ENCODE results near the gene CBLB. TPM values are rescaled to one million over a fixed set of nuclear protein-coding genes. Genes with fewer than 3 reads are reported as not detected.

Gene CBLB
- total and polyA plus RNA-seq, 2 donors (not counting 1 experiment from before 2014, with no cell fraction given) = 26.9 to 28.5 TPM

GRCh38 chr3:105885256-105885655 lies 16.4 kb upstream of the CBLB start:
- Histone ChIP-seq H3K27me3 (ENCODE audit: control insufficient read depth, insufficient read depth, low read length) (no peaks in the 10 kb centered on the region), H3K79me2 (ENCODE audit: control insufficient read depth, insufficient read depth, low read length) (no peaks in the 10 kb centered on the region), H3K36me3 (ENCODE audit: control insufficient read depth, insufficient read depth, low read length) (no peaks in the 10 kb centered on the region), H3K4me3 (replicated peaks in 1 of 4; ENCODE audit: control extremely low read depth in 1 of 4, insufficient read depth in 1 of 4, low read depth in 3 of 4, low read length in 4 of 4) (no peak overlapping the region), H4K20me1 (ENCODE audit: control insufficient read depth, extremely low read depth, insufficient read depth, low read length) (no peaks in the 10 kb centered on the region), H3K4me2 (ENCODE audit: extremely low read depth, insufficient read depth, low read length) (no peak overlapping the region), H3K27ac (ENCODE audit: insufficient read depth, low read length) (no peak overlapping the region), H3K4me1 (ENCODE audit: control insufficient read depth, extremely low read depth, insufficient read depth, low read length) (no peaks in the 10 kb centered on the region), H2AFZ (ENCODE audit: low read length) (no peak overlapping the region), H3K9ac (ENCODE audit: insufficient read depth, low read length) (no peak overlapping the region), H3K9me3 (ENCODE audit: control insufficient read depth, insufficient read depth, low read depth, low read length) (no peaks in the 10 kb centered on the region)
- DNase-seq (ENCODE audit: low read depth in 2 of 2) = no peak
- no peak for TF ChIP-seq EZH2 (IDR thresholded peaks at IDR 0.05; ENCODE audit: low read length, missing control alignments)
- TF ChIP-seq, protein P1, sequence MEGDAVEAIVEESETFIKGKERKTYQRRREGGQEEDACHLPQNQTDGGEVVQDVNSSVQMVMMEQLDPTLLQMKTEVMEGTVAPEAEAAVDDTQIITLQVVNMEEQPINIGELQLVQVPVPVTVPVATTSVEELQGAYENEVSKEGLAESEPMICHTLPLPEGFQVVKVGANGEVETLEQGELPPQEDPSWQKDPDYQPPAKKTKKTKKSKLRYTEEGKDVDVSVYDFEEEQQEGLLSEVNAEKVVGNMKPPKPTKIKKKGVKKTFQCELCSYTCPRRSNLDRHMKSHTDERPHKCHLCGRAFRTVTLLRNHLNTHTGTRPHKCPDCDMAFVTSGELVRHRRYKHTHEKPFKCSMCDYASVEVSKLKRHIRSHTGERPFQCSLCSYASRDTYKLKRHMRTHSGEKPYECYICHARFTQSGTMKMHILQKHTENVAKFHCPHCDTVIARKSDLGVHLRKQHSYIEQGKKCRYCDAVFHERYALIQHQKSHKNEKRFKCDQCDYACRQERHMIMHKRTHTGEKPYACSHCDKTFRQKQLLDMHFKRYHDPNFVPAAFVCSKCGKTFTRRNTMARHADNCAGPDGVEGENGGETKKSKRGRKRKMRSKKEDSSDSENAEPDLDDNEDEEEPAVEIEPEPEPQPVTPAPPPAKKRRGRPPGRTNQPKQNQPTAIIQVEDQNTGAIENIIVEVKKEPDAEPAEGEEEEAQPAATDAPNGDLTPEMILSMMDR (conservative IDR thresholded peaks at IDR 0.05 in 1 of 2, IDR thresholded peaks at IDR 0.05 in 1 of 2; ENCODE audit: low read depth in 1 of 2, low read length in 2 of 2) = no peak

DNA sequence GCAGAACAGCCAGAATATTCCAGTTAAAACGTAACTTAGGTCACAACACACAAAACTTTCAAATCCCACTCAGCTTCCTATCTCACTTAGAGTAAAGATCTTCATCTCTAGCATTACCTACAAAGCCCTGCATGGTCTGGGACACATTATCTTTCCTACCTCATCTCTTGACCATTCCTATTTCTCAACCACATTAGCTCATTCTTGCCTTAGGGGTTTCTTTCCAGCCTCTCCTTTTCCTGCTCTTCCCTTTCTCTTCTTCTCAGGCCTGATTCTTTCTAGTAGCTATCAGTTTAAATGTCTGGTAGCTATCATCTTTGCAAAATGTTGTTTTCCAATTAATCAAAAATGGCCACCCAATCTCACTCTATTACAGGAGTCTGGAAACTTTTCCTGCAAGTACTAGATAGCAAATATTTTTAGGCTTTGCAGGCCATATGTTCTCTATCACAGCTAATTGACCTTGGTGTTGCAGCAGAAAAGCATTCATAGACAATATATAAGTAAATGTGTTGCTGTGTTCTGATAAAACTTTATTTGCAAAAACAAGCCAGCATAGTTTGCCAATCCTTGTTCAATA lies 15.1 kb upstream of the CBLB start:
- Histone ChIP-seq H3K4me2 (ENCODE audit: extremely low read depth, insufficient read depth, low read length) (no peak overlapping the region), H3K9ac (ENCODE audit: insufficient read depth, low read length) (no peak overlapping the region), H3K27ac (ENCODE audit: insufficient read depth, low read length) (no peak overlapping the region), H3K79me2 (ENCODE audit: control insufficient read depth, insufficient read depth, low read length) (no peaks in the 10 kb centered on the region), H3K36me3 (ENCODE audit: control insufficient read depth, insufficient read depth, low read length) (no peaks in the 10 kb centered on the region), H3K4me1 (ENCODE audit: control insufficient read depth, extremely low read depth, insufficient read depth, low read length) (no peaks in the 10 kb centered on the region), H2AFZ (ENCODE audit: low read length) (no peak overlapping the region), H3K4me3 (replicated peaks in 1 of 4; ENCODE audit: control extremely low read depth in 1 of 4, insufficient read depth in 1 of 4, low read depth in 3 of 4, low read length in 4 of 4) (no peak overlapping the region), H3K9me3 (ENCODE audit: control insufficient read depth, insufficient read depth, low read depth, low read length) (no peaks in the 10 kb centered on the region), H4K20me1 (ENCODE audit: control insufficient read depth, extremely low read depth, insufficient read depth, low read length) (no peaks in the 10 kb centered on the region), H3K27me3 (ENCODE audit: control insufficient read depth, insufficient read depth, low read length) (no peaks in the 10 kb centered on the region)
- no peak for DNase-seq (ENCODE audit: low read depth in 2 of 2)
- TF ChIP-seq EZH2 (IDR thresholded peaks at IDR 0.05; ENCODE audit: low read length, missing control alignments) = no peak
- TF ChIP-seq, protein P1 (conservative IDR thresholded peaks at IDR 0.05 in 1 of 2, IDR thresholded peaks at IDR 0.05 in 1 of 2; ENCODE audit: low read depth in 1 of 2, low read length in 2 of 2) = no peak

DNA sequence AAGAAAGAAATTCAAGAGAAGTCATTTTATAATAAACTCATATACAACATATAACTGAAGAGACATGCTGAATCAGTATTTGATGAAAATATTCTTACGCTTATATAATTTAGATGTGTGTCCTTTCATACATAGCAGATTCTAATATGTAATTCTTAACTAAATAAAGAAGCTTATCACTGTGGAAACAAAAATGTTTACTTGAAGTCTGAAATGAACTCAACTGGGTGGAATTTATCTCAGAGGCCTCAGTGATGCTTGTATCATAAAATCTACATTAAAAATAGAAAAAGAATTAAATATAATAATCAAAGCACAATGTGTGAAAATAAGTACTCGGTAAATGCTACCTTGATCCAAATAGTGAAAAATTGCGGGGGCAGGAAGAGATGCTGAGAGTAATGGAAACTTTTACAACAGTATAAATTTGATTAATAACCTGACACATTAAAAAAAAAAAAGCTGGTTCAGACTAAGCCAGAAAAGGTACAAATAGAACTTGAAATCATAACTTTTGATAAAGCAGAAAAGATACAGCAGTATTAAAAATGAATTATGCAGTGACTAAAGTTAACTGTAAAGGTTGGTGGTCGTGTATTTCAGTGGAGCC lies 12.0 kb upstream of the CBLB start:
- H3K27ac ChIP-seq (ENCODE audit: insufficient read depth, low read length) = no peak overlapping the region
- H3K9me3 ChIP-seq (ENCODE audit: control insufficient read depth, insufficient read depth, low read depth, low read length) = no peaks in the 10 kb centered on the region
- TF ChIP-seq EZH2 (IDR thresholded peaks at IDR 0.05; ENCODE audit: low read length, missing control alignments) = no peak
- TF ChIP-seq, protein P1 (conservative IDR thresholded peaks at IDR 0.05 in 1 of 2, IDR thresholded peaks at IDR 0.05 in 1 of 2; ENCODE audit: low read depth in 1 of 2, low read length in 2 of 2) = no peak
- H3K4me2 ChIP-seq (ENCODE audit: extremely low read depth, insufficient read depth, low read length) = no peak overlapping the region
- H3K4me3 ChIP-seq (replicated peaks in 1 of 4; ENCODE audit: control extremely low read depth in 1 of 4, insufficient read depth in 1 of 4, low read depth in 3 of 4, low read length in 4 of 4) = no peak overlapping the region
- peaks cover 2% of the 10 kb centered on the region for H3K4me1 ChIP-seq (ENCODE audit: control insufficient read depth, extremely low read depth, insufficient read depth, low read length)
- DNase-seq (ENCODE audit: low read depth in 2 of 2) = peak in 1 of 2 donors; percentile 33
- no peaks in the 10 kb centered on the region for H4K20me1 ChIP-seq (ENCODE audit: control insufficient read depth, extremely low read depth, insufficient read depth, low read length)
- H3K9ac ChIP-seq (ENCODE audit: insufficient read depth, low read length) = no peak overlapping the region
- H3K27me3 ChIP-seq (ENCODE audit: control insufficient read depth, insufficient read depth, low read length) = no peaks in the 10 kb centered on the region
- no peak overlapping the region for H2AFZ ChIP-seq (ENCODE audit: low read length)
- no peaks in the 10 kb centered on the region for H3K79me2 ChIP-seq (ENCODE audit: control insufficient read depth, insufficient read depth, low read length)
- H3K36me3 ChIP-seq (ENCODE audit: control insufficient read depth, insufficient read depth, low read length) = no peaks in the 10 kb centered on the region
